ENCODE measurements around the gene SCO2. TPM values are rescaled to one million over a fixed set of nuclear protein-coding genes. Genes with fewer than 3 reads are reported as not detected.

Gene SCO2
- total RNA-seq = 10 to 100 TPM in 1 of 2 experiments, 1 to 10 TPM in 1; 3.8 to 11.7 TPM

GRCh38 chr22:50525104-50525857, at the start of gene SCO2:
Gene SCO2 (minus strand): TSS chr22:50525598. CDS start chr22:50524411, 1,187 bp downstream.

GRCh38 chr22:50562523-50563412, 37.4 kb upstream of the SCO2 start, which contains the start of gene SYCE3:
Gene SYCE3 (minus strand): TSS chr22:50562919. CDS start chr22:50556405, 6,514 bp downstream.

GRCh38 chr22:50545522-50546325, 20.3 kb upstream of the SCO2 start, which contains the start of gene KLHDC7B:
Gene KLHDC7B (plus strand): TSS chr22:50545899. CDS start chr22:50546244, 345 bp downstream.

GRCh38 chr22:50529897-50530579, 4.6 kb upstream of the SCO2 start, which contains the start of gene TYMP:
Gene TYMP (minus strand): TSS chr22:50530012. CDS start chr22:50529709, 303 bp downstream.

GRCh38 chr22:50507991-50508884, 17.2 kb downstream of the SCO2 start, which contains the start of gene NCAPH2:
Gene NCAPH2 (plus strand): TSS chr22:50508224. CDS start chr22:50508338, 114 bp downstream.

GRCh38 chr22:50507421-50507990, 17.9 kb downstream of the SCO2 start, which contains the start of gene LMF2:
Gene LMF2 (minus strand): TSS chr22:50507702. CDS start chr22:50507675, 27 bp downstream.

GRCh38 chr22:50486561-50487289, 38.7 kb downstream of the SCO2 start, which contains the start of gene MIOX:
Gene MIOX (plus strand): TSS chr22:50486859. CDS start chr22:50486898, 39 bp downstream.

GRCh38 chr22:50481440-50482106, 43.8 kb downstream of the SCO2 start, which contains the start of gene ADM2:
Gene ADM2 (plus strand): TSS chr22:50481543. CDS start chr22:50481848, 305 bp downstream.

GRCh38 chr22:50474710-50475651, 50.4 kb downstream of the SCO2 start, which contains the start of gene SBF1:
Gene SBF1 (minus strand): TSS chr22:50475035. CDS start chr22:50474840, 195 bp downstream.

Other genes with a start within 250 kb of the SCO2 start
- 10 to 100 TPM; 16.1 to 16.4 TPM for gene PLXNB2, start 218.0 kb downstream of the SCO2 start, total RNA-seq
- 1 to 10 TPM; 4.5 to 4.7 TPM for gene DENND6B, start 198.6 kb downstream of the SCO2 start, total RNA-seq
- gene PPP6R2, start 182.3 kb downstream of the SCO2 start, total RNA-seq = 10 to 100 TPM; 54.5 to 60.9 TPM
- 100 to 1,000 TPM; 174 to 186 TPM for gene SBF1, start 50.6 kb downstream of the SCO2 start, total RNA-seq
- 1 to 10 TPM; 4.6 to 6.1 TPM for gene ADM2, start 44.1 kb downstream of the SCO2 start, total RNA-seq
- not detected for gene MIOX, start 38.7 kb downstream of the SCO2 start, total RNA-seq
- 100 to 1,000 TPM; 106 to 107 TPM for gene LMF2, start 17.9 kb downstream of the SCO2 start, total RNA-seq
- 10 to 100 TPM; 83.5 to 88.7 TPM for gene NCAPH2, start 17.4 kb downstream of the SCO2 start, total RNA-seq
- gene TYMP, start 4.4 kb upstream of the SCO2 start, total RNA-seq = 10 to 100 TPM; 39.2 to 41.7 TPM
- 1 to 10 TPM; 6.4 to 7.6 TPM for gene KLHDC7B, start 20.3 kb upstream of the SCO2 start, total RNA-seq
- gene SYCE3, start 37.3 kb upstream of the SCO2 start, total RNA-seq = not detected
- gene CPT1B, start 52.8 kb upstream of the SCO2 start, total RNA-seq = 10 to 100 TPM; 54.9 to 59.9 TPM
- 100 to 1,000 TPM; 111 to 117 TPM for gene CHKB, start 57.3 kb upstream of the SCO2 start, total RNA-seq
- gene MAPK8IP2, start 75.2 kb upstream of the SCO2 start, total RNA-seq = under 1 TPM; 0.12 to 0.28 TPM
- gene ARSA, start 102.6 kb upstream of the SCO2 start, total RNA-seq = 10 to 100 TPM; 56.8 to 59.1 TPM
- not detected for gene SHANK3, start 147.2 kb upstream of the SCO2 start, total RNA-seq
- not detected for gene ACR, start 212.6 kb upstream of the SCO2 start, total RNA-seq